ENCODE measurements around the gene ARID3C.
A peak's percentile ranks its signal among the peaks of the same experiment; 100 is the strongest.

ARID3C gene

GRCh38 chr9:34658461-34658860, 29.6 kb upstream of the ARID3C start:
- H3K4me3 ChIP-seq (ENCODE audit: low read depth, low read length): no peak overlapping the region
- no peak for TF ChIP-seq CTCF (IDR thresholded peaks at IDR 0.05; ENCODE audit: low read depth, low read length)

GRCh38 chr9:34656992-34657391, 28.1 kb upstream of the ARID3C start:
- no peak overlapping the region for H3K4me3 ChIP-seq (ENCODE audit: low read depth, low read length)
- no peak for TF ChIP-seq CTCF (IDR thresholded peaks at IDR 0.05; ENCODE audit: low read depth, low read length)

DNA sequence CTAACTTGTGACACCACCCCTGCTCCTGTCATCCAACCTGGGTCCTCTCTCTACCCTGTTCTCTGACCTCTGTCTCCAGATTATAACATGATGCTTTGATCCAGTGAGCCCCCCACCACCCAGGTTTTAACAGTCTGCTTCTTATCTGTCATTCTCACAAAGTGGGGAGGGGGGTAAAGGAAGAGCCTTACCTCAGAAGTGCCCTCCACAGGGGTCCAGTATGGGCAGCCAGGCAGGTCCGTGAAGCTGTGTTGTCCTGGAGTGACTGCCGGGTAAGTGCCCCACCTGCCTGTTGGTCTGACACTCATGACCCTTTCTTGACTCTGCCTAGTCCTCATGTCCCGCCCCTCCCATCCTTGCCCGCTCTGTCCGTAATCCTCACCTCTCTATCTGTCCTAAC, 26.5 kb upstream of the ARID3C start:
- no peak for TF ChIP-seq CTCF (IDR thresholded peaks at IDR 0.05; ENCODE audit: low read depth, low read length)
- no peak overlapping the region for H3K4me3 ChIP-seq (ENCODE audit: low read depth, low read length)

DNA sequence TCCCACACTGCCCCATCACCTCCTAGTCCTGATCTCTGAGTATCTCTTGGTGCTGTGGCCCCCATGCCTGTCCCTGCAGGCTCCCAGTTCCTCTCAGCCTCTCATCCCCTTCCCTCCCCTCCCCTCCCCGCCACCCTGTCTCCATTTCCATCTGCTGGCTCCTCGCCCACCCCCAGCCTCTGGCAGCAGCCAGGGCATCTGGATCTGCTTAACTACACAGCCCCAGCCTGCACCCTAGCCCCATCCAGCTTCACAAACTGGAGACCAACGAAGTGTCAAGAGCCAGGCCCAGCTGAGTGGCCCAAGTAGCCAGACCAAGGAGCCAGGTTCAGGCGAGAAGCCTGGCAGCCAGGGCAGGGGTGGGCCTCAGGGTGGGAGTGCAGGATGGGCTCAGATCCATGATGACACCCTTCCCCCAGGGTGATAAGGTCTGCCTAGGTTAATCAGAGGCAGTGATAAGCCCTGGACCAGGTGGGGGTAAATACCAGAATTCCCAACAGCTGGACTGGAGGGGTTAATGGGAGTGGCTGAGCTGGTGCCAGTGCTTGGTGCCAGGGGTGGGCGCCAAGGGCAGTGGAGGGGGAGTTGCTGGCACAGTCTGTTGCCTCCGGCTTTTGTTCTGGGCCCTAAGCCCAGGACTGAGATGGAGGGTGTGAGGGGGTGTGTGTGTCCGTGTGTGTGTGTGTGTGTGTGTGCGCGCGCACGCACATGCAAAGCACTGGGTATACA, 25.6 kb upstream of the ARID3C start:
- no peak for TF ChIP-seq CTCF (IDR thresholded peaks at IDR 0.05; ENCODE audit: low read depth, low read length)
- no peak overlapping the region for H3K4me3 ChIP-seq (ENCODE audit: low read depth, low read length)

GRCh38 chr9:34653151-34654072, 24.5 kb upstream of the ARID3C start:
- no peak for TF ChIP-seq CTCF (IDR thresholded peaks at IDR 0.05; ENCODE audit: low read depth, low read length)
- H3K4me3 ChIP-seq (ENCODE audit: low read depth, low read length): no peak overlapping the region

- TF ChIP-seq CTCF (IDR thresholded peaks at IDR 0.05; ENCODE audit: low read depth, low read length): no peak
- H3K4me3 ChIP-seq (ENCODE audit: low read depth, low read length): peak overlapping the region; percentile 63
These were observed 23.7 kb upstream of the ARID3C start for GRCh38 chr9:34652602-34653000.
